H9 (cell line): ENCODE data around the gene HES3. TPM values are rescaled to one million over a fixed set of nuclear protein-coding genes. Genes with fewer than 3 reads are reported as not detected.
A peak's percentile ranks its signal among the peaks of the same experiment; 100 is the strongest.

Experiments
- DNase-seq: peaks from one replicate; pipeline ENCODE4 v3.0.0-alpha.2; 2017
- H2AFZ ChIP-seq: one replicate; pipeline ENCODE4 v1.6.1; 2013; ENCODE audit warnings: mild to moderate bottlenecking, low read length, control low read depth, moderate library complexity
- H2AK5ac ChIP-seq: 2 replicates; pipeline ENCODE4 v1.6.1; 2013; ENCODE audit warnings: low read length, control low read depth, mixed read lengths; ENCODE audit not compliant: insufficient read length
- H2BK120ac ChIP-seq: one replicate; pipeline ENCODE4 v1.6.1; 2013; ENCODE audit warnings: low read depth, mild to moderate bottlenecking, low read length, control low read depth, inconsistent platforms; ENCODE audit not compliant: poor library complexity, severe bottlenecking
- H2BK12ac ChIP-seq: 2 replicates; pipeline ENCODE4 v1.6.1; 2013; ENCODE audit warnings: low read length, control low read depth, mixed read lengths, low read depth; ENCODE audit not compliant: insufficient read length
- H2BK15ac ChIP-seq: 2 replicates; pipeline ENCODE4 v1.6.1; 2013; ENCODE audit warnings: low read depth, low read length, control low read depth
- H2BK20ac ChIP-seq: one replicate; pipeline ENCODE4 v1.6.1; 2013; ENCODE audit warnings: low read depth, mild to moderate bottlenecking, low read length, control low read depth, inconsistent platforms; ENCODE audit not compliant: poor library complexity, severe bottlenecking
- H2BK5ac ChIP-seq: 2 replicates; pipeline ENCODE4 v1.6.1; 2013; ENCODE audit warnings: low read length, control low read depth, mixed read lengths; ENCODE audit not compliant: insufficient read length
- H3K14ac ChIP-seq: 2 replicates; pipeline ENCODE4 v1.6.1; 2013; ENCODE audit warnings: low read length, control low read depth; ENCODE audit not compliant: insufficient read depth
- H3K18ac ChIP-seq: 2 replicates; pipeline ENCODE4 v1.6.1; 2013; ENCODE audit warnings: low read depth, mild to moderate bottlenecking, mixed read lengths, low read length, control low read depth; ENCODE audit not compliant: insufficient read length
- H3K23ac ChIP-seq: 2 replicates; pipeline ENCODE4 v1.6.1; 2013; ENCODE audit warnings: low read length, control low read depth, mixed read lengths, low read depth; ENCODE audit not compliant: insufficient read length
- H3K23me2 ChIP-seq: 2 replicates; pipeline ENCODE4 v1.6.1; 2013; ENCODE audit warnings: low read depth, mild to moderate bottlenecking, mixed read lengths, low read length, control low read depth; ENCODE audit not compliant: insufficient read length, poor library complexity, severe bottlenecking
- H3K27ac ChIP-seq: 2 replicates; pipeline ENCODE4 v1.5.1; 2013; ENCODE audit warnings: low read length, control low read depth, mixed read lengths, low read depth; ENCODE audit not compliant: insufficient read length
- H3K27me3 ChIP-seq: 2 replicates; pipeline ENCODE4 v1.6.1; 2013; ENCODE audit warnings: low read length, control low read depth, inconsistent platforms; ENCODE audit not compliant: insufficient read depth
- H3K4ac ChIP-seq: 2 replicates; pipeline ENCODE4 v1.6.1; 2013; ENCODE audit warnings: low read depth, mild to moderate bottlenecking, control low read depth, inconsistent platforms, low read length, moderate library complexity
- H3K4me1 ChIP-seq: 2 replicates; pipeline ENCODE4 v1.6.1; 2013; ENCODE audit warnings: low read length, control low read depth, inconsistent platforms; ENCODE audit not compliant: insufficient read depth
- H3K4me2 ChIP-seq: 2 replicates; pipeline ENCODE4 v1.6.1; 2013; ENCODE audit warnings: low read length, control low read depth, mixed read lengths; ENCODE audit not compliant: insufficient read length, insufficient read depth
- H3K56ac ChIP-seq: 2 replicates; pipeline ENCODE4 v1.6.1; 2013; ENCODE audit warnings: low read depth, mild to moderate bottlenecking, mixed read lengths, low read length, control low read depth; ENCODE audit not compliant: insufficient read length
- H3K79me1 ChIP-seq: 2 replicates; pipeline ENCODE4 v1.6.1; 2013; ENCODE audit warnings: low read depth, mild to moderate bottlenecking, moderate library complexity, low read length, control low read depth, inconsistent platforms; ENCODE audit not compliant: insufficient read depth, poor library complexity, severe bottlenecking
- H3K79me2 ChIP-seq: 2 replicates; pipeline ENCODE4 v1.6.1; 2013; ENCODE audit warnings: low read length, control low read depth, inconsistent platforms; ENCODE audit not compliant: insufficient read depth
- H3K9ac ChIP-seq: 2 replicates; pipeline ENCODE4 v1.6.1; 2013; ENCODE audit warnings: low read length, control low read depth, mixed read lengths; ENCODE audit not compliant: insufficient read length; ENCODE audit errors: extremely low read depth
- H3K9me3 ChIP-seq: one replicate; pipeline ENCODE4 v1.6.1; 2013; ENCODE audit warnings: low read depth, low read length, inconsistent platforms; ENCODE audit not compliant: control insufficient read depth
- H3T11ph ChIP-seq: one replicate; pipeline ENCODE4 v1.6.1; 2013; ENCODE audit warnings: mild to moderate bottlenecking, low read length, control low read depth, inconsistent platforms
- H4K20me1 ChIP-seq: one replicate; pipeline ENCODE4 v1.6.1; 2013; ENCODE audit not compliant: control insufficient read depth, insufficient read length, insufficient read depth
- H4K5ac ChIP-seq: 2 replicates; pipeline ENCODE4 v1.6.1; 2013; ENCODE audit warnings: low read depth, mild to moderate bottlenecking, mixed read lengths, low read length, control low read depth; ENCODE audit not compliant: insufficient read length
- H4K8ac ChIP-seq: replicated peaks from 2 replicates; pipeline ENCODE4 v1.6.1; 2013; ENCODE audit warnings: low read length, control low read depth, mixed read lengths, low read depth; ENCODE audit not compliant: insufficient read length
- H4K91ac ChIP-seq: 2 replicates; pipeline ENCODE4 v1.6.1; 2013; ENCODE audit warnings: low read depth, mild to moderate bottlenecking, moderate library complexity, mixed read lengths, low read length, control low read depth; ENCODE audit not compliant: insufficient read length
- H3K27ac Mint-ChIP-seq, 3 experiments: 2 replicates in 2 of 3; 3 replicates in 1 of 3; pipeline ENCODE4 v1.8.0; 2020 to 2021; ENCODE audit warnings: mixed read lengths in 3 of 3, mild to moderate bottlenecking in 1 of 3, moderate library complexity in 1 of 3
- H3K27me3 Mint-ChIP-seq: 2 replicates; pipeline ENCODE4 v1.8.0; 2021; ENCODE audit warnings: low read depth, mild to moderate bottlenecking, moderate library complexity, mixed read lengths
- H3K36me3 Mint-ChIP-seq, 3 experiments: 2 replicates in 2 of 3; 3 replicates in 1 of 3; pipeline ENCODE4 v1.8.0; 2020 to 2021; ENCODE audit warnings: low read depth in 3 of 3, mixed read lengths in 3 of 3; ENCODE audit not compliant: insufficient read depth in 1 of 3
- H3K4me1 Mint-ChIP-seq, 2 experiments: 2 replicates each; pipeline ENCODE4 v1.8.0; 2020; ENCODE audit warnings: mixed read lengths in 2 of 2
- H3K4me3 Mint-ChIP-seq, 2 experiments: 2 replicates in 1 of 2; 3 replicates in 1 of 2; pipeline ENCODE4 v1.8.0; 2020 to 2021; ENCODE audit warnings: mild to moderate bottlenecking in 2 of 2, mixed read lengths in 2 of 2, moderate library complexity in 1 of 2
- H3K9me3 Mint-ChIP-seq, 2 experiments: 2 replicates in 1 of 2; 3 replicates in 1 of 2; pipeline ENCODE4 v1.8.0; 2020; ENCODE audit warnings: mild to moderate bottlenecking in 2 of 2, mixed read lengths in 2 of 2, moderate library complexity in 1 of 2
- CTCF ChIP-seq: fragments of 200-600 bp; sonication (generic); conservative IDR thresholded peaks from 3 replicates; pipeline ENCODE4 v1.8.0; 2021; ENCODE audit warnings: antibody characterized with exemption, mild to moderate bottlenecking
- WGBS: extraction: QIAGEN DNeasy Blood & Tissue Kit; methylation state at CpG from one replicate; pipeline ENCODE4 v1.1.7; 2013; ENCODE audit warnings: missing lambda C conversion rate, low lambda C conversion rate, mixed read lengths; ENCODE audit not compliant: insufficient read length; ENCODE audit errors: extremely low coverage; 5-methylcytosine and 5-hydroxymethylcytosine counted together
- total RNA-seq: library from RNA; stranded (reverse); gene quantifications from 2 replicates; pipeline ENCODE4 v1.2.1, GENCODE V29; 2021

Gene HES3
- total RNA-seq, 1 experiment from 2014 or later: 89.9 TPM

- H3K56ac ChIP-seq: no peak overlapping the region
- H3K27me3 ChIP-seq: no peaks in the 10 kb centered on the region
- H3K27ac ChIP-seq: no peak overlapping the region
- H2BK12ac ChIP-seq: no peak overlapping the region
- no peaks in the 10 kb centered on the region for H3K9me3 Mint-ChIP-seq
- H2AK5ac ChIP-seq: no peak overlapping the region
- H3K4ac ChIP-seq: no peak overlapping the region
- no peak overlapping the region for H2BK120ac ChIP-seq
- no peaks in the 10 kb centered on the region for H3K79me1 ChIP-seq
- peaks cover 12 to 26% of the 10 kb centered on the region in 2 experiments for H3K4me1 Mint-ChIP-seq
- no peak overlapping the region for H3K14ac ChIP-seq
- no peak overlapping the region for H3K4me2 ChIP-seq
- H4K20me1 ChIP-seq: peaks cover 3% of the 10 kb centered on the region
- H2BK5ac ChIP-seq: no peak overlapping the region
- peak; percentile 73 for TF ChIP-seq CTCF
- H3K23me2 ChIP-seq: no peaks in the 10 kb centered on the region
- H3K4me3 Mint-ChIP-seq: no peak overlapping the region
- no peak overlapping the region for H3K23ac ChIP-seq
- no CpG with 5 or more reads among the region's 33 CpGs for WGBS
- H2BK20ac ChIP-seq: no peak overlapping the region
- H4K8ac ChIP-seq: no peak overlapping the region
- no peaks in the 10 kb centered on the region for H3K9me3 ChIP-seq
- H3K79me2 ChIP-seq: no peaks in the 10 kb centered on the region
- H3T11ph ChIP-seq: no peak overlapping the region
- no peak overlapping the region for H2BK15ac ChIP-seq
- H3K27me3 Mint-ChIP-seq: no peaks in the 10 kb centered on the region
- no peak overlapping the region for H3K27ac Mint-ChIP-seq
- H3K18ac ChIP-seq: no peak overlapping the region
- H3K36me3 Mint-ChIP-seq: peaks cover 5 to 10% (median 7%) of the 10 kb centered on the region in 3 experiments; a peak in 4 of 7 replicates
- no peaks in the 10 kb centered on the region for H3K4me1 ChIP-seq
- no peak overlapping the region for H3K9ac ChIP-seq
- no peak overlapping the region for H4K91ac ChIP-seq
- peak; percentile 84 for DNase-seq
- H4K5ac ChIP-seq: no peak overlapping the region
- no peak overlapping the region for H2AFZ ChIP-seq
Observed at GRCh38 chr1:6280761-6281451, 36.9 kb downstream of the HES3 start.
